GM20431 (cell line): ENCODE results near the gene DPP7.

Experiments
- in situ Hi-C: fragments of 300-500 bp; cut with MseI, MboI; formaldehyde crosslinking; loops from one replicate; pipeline ENCODE4 v1.15.0; 2020; ENCODE audit warnings: low sequenced_read_pairs; ENCODE audit not compliant: unreplicated experiment

The DPP7 gene

DNA sequence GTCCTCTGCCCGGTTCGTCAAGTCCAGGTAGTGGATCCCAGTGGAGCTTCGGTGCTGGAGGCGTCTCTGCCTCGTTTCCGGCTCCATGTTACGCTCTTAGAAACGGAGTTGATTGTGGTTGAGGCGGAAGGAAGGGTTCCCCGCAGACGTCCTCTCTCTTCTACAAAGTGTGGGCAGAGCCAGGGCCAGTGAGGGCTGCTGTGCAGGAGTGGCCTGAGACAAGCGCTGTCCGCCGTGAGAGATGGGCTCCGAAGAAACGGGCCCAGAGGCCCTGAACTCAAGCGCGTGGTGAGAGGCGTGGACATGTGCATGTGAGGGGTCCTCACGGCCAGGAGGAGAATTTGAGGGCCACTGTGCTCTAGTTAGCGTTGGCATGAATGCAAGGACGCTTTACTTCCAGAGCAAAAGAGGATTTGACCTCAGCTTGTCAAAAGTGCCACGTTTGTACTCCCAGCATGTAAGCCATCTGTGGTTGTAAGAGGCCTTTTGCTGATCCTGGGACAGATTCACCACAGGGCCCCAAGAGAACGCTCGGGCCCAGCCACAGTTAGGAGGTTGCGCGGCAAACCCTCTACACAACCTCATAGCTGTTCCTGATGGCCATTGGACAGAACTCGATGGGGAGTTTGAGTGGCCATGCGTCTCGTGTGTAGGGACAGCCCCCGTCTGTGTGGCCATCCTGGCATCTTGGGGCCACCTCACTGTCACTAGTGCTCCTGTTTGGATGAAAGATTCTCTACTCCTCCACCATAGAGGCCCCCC is 17.6 kb downstream of the DPP7 start:
- in situ Hi-C loops: no loop called here

- in situ Hi-C loops: no loop called here
These were observed 18.6 kb downstream of the DPP7 start for GRCh38 chr9:137095664-137096517.

GRCh38 chr9:137089232-137089947 is 25.1 kb downstream of the DPP7 start:
- in situ Hi-C loops: no loop called here

DNA sequence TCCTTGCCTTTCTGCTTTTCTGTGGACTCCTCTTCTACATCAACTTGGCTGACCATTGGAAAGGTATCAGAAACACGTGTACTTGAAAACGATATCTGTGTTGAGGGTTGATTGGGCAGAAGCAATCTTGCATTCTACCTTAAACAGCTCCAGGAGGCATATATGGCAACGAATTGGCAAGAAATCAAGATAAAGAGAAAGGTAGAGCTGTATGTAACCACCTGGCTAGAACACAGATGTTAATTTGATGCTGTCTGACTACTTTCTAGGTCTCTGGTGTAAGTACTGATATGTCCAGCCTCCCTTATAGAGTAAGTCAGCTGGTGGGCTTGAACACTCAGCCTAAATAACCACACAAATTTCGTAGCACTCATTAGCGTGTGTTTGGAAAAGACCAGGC is 26.4 kb downstream of the DPP7 start:
- in situ Hi-C loops: no loop called here

DNA sequence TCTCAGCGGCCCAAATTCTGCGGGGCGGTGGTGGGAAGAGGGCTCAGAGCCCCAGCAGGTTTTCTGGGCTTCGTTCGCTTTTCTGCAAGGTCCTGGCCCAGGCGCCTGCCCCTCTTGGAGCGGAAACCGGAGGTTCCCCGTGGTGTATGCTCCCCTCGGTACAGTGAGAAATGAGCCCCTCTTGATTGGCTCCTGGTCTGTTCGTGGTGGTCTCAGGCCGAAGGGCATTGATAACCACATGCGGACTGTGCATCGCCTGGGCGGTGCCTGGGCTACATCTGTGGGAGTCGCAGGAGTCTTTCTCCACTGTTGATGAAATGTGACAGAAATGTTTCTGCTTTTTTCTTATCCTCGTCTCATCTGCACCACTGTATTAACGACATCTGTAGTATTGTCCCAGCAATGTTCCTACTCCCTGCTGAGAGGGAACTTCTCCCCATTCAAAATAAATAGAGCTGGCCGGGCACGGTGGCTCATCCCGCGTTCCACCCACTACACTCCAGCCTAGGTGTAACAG is 27.1 kb downstream of the DPP7 start:
- in situ Hi-C loops: no loop called here

GRCh38 chr9:137086531-137087408 is 27.8 kb downstream of the DPP7 start, which contains the start of gene MAN1B1:
MAN1B1 (plus strand) TSS chr9:137086985; CDS start chr9:137087000, 15 bp downstream.
- in situ Hi-C loops: no loop called here

- in situ Hi-C loops: no loop called here
These were observed 28.5 kb downstream of the DPP7 start for GRCh38 chr9:137085920-137086530.

DNA sequence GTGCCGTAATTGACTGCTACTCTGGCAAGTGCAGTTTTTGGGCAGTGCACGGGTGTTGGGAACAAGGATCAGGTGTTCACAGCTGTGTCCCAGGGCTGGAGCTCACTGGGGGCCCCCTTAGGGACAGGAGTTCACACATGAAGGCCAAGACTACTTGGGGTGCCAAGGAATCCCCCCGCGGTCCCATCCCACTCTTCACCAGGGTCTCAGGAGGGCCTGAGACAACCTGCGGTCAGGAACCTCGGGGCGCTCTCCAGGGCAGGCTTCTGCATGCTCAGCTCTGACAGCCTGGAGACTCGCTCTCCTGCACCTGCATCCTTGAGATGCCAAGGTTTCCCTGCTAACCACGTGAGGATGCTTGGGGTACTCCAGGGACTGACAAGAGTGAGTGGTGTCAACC is 30.0 kb downstream of the DPP7 start:
- in situ Hi-C loops: no loop called here

DNA sequence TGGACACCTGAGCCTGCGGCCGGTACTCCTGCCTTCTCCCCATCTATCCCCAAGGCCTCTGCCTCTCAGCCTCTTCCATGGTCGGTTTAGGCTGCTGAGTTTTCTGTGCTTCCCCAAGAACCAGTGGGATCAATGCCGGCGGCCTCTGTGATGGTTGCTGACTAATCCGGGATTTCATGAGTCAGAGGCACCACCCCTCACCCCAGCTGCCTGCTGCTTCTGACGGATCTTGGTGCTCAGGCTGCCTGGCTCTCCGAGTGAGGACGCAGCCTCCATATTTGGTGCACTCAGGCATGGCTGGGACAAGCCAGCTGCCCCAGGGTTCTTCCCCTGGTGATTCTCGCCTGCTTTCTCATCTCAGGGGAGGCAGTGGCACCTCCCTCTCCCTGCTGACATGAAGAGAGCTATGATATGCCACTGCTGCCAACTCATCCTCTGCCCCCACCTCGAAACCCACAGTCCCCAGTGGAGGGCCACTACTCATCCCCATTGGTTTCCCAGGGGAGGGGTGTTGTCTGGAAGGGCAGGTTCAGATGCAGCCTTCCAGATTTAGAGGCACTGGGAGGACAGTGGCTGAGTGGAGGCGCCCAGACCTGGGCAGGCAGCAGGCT is 31.0 kb downstream of the DPP7 start:
- in situ Hi-C loops: no loop called here

DNA sequence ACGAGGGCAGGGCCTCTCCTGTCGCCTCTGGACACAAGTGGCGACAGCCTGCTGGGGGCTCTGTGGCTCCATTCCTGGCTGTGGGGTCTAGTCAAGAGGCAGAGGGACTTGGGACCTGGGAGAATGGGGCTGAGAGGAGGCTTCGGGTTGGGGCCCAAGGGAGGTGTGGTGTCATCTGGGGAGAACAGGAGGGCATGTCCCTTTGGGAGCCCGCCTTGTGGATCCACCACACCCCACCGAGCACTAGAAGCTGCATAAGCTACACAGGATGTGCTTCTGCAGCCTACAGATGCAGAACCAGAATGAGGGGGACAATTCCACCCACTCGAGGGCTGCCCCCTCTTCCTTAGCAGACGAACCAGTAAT is 31.6 kb downstream of the DPP7 start:
- in situ Hi-C loops: no loop called here

DNA sequence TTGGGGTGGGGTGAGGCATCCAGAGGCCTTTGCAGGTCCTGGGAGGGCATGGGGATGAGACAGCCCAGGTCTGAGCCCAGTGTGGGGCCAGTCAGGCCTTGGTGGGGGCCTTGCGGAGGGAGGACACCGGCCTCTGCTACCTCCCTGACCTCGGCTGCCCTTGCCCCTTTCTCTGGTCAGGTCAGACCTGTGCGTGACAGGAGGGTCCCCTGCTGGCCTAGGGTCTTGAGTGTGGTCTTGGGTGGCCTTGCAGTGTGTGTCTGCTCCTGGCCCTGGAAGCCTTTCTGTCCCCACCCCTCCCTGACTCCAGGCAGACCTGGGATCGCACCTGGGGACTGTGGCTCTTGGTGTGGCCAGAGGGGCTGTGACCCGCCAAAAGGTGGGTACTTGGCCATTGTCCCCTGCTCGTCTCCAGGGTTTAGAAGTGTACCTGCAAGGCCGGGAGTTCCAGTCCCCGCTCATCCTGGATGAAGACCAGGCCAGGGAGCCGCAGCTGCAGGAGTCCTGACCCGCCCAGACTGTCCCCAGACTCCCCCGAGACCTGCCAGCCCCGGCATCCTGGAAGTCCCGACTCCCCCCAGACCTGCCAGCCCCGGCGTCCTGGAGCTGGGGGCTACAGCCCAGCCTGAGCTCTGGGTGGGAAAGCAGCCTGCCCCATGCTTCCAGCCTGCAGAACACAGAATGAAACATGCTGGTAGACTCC is 32.2 kb downstream of the DPP7 start:
- in situ Hi-C loops: no loop called here

DNA sequence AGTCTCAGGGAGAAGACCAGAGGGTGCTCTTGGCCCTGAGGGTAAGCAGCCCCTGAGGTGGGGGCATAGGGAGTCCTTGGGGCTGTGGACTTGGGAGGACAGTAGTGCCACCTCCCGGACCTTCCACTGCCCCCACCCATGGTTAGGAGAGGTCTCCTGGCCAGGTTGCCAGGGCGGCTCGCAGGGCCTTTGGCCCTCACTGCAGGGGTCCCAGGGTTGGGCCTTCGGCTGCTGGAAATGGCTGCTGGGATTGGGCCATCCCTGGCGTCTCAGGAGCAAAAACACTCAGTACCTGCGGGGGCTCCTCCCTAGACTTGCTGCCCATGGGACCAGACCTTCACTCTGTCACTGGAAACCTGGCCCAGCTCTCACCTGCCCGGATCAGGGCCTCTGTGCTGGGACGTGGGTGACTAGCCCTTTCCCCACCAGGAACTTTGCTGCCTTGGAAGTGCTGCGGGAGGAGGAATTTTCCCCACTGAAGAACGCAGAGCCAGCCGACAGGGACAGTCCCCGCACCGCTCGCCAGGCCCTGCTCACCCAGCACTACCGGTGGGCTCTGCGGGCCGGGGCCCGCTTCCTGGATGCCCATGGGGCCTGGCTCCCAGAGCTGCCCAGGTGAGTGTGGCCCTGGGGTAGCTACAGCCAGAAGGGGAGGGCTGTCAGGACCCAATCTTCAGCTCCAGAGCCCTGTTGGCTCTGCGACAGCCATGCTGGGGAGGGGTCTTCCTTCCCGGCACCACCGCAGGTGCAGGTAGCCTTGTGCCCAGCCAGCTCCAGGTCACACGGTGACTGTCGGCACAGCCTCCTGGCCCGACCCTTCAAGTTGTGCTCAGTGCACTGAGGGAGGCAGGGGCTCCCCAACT is 34.0 kb downstream of the DPP7 start:
- in situ Hi-C loops: no loop called here

GRCh38 chr9:137079401-137079787 is 35.1 kb downstream of the DPP7 start:
- in situ Hi-C loops: no loop called here

- in situ Hi-C loops: no loop called here
These were observed 35.7 kb downstream of the DPP7 start for GRCh38 chr9:137078701-137079400.

- in situ Hi-C loops: no loop called here
These were observed 36.5 kb downstream of the DPP7 start for GRCh38 chr9:137077758-137078693.
